Putamen (tissue), 1 donor: ENCODE data around the gene STIM1.

ENCODE experiments used
- DNase-seq: peaks from one replicate; pipeline ENCODE4 v3.0.0-alpha.2; 2016; ENCODE audit warnings: low spot score

Gene STIM1

GRCh38 chr11:3916962-3917361, 61.5 kb downstream of the STIM1 start:
- DNase-seq: no peak

GRCh38 chr11:3920148-3920852, 64.8 kb downstream of the STIM1 start:
- DNase-seq: peak; percentile 25

GRCh38 chr11:3922056-3922455, 66.6 kb downstream of the STIM1 start:
- DNase-seq: no peak

- no peak for DNase-seq
Observed at GRCh38 chr11:3925513-3925912, 70.0 kb downstream of the STIM1 start.

GRCh38 chr11:3926458-3927095, 71.1 kb downstream of the STIM1 start:
- no peak for DNase-seq

- no peak for DNase-seq
Observed at GRCh38 chr11:3927129-3927796, 71.8 kb downstream of the STIM1 start.

- DNase-seq: no peak
Observed at GRCh38 chr11:3929232-3929631, 73.8 kb downstream of the STIM1 start.

GRCh38 chr11:3929649-3930048, 74.2 kb downstream of the STIM1 start:
- DNase-seq: no peak

GRCh38 chr11:3932698-3933097, 77.2 kb downstream of the STIM1 start:
- DNase-seq: no peak

- DNase-seq: no peak
Observed at GRCh38 chr11:3933165-3933628, 77.7 kb downstream of the STIM1 start.

- DNase-seq: no peak
Observed at GRCh38 chr11:3934658-3935057, 79.2 kb downstream of the STIM1 start.

GRCh38 chr11:3936517-3936916, 81.1 kb downstream of the STIM1 start:
- DNase-seq: no peak

GRCh38 chr11:3939211-3939610, 83.7 kb downstream of the STIM1 start:
- DNase-seq: no peak

GRCh38 chr11:3939651-3940190, 84.3 kb downstream of the STIM1 start:
- no peak for DNase-seq

GRCh38 chr11:3942160-3942955, 86.9 kb downstream of the STIM1 start:
- DNase-seq: no peak

GRCh38 chr11:3942956-3943497, 87.6 kb downstream of the STIM1 start:
- no peak for DNase-seq

GRCh38 chr11:3944198-3944597, 88.7 kb downstream of the STIM1 start:
- peak; percentile 26 for DNase-seq

GRCh38 chr11:3946455-3947017, 91.1 kb downstream of the STIM1 start:
- DNase-seq: no peak

- no peak for DNase-seq
Observed at GRCh38 chr11:3947061-3947460, 91.6 kb downstream of the STIM1 start.

GRCh38 chr11:3949125-3949524, 93.7 kb downstream of the STIM1 start:
- DNase-seq: no peak

GRCh38 chr11:3950996-3951660, 95.7 kb downstream of the STIM1 start:
- DNase-seq: no peak
